Left kidney (tissue), 8 donors: Measurements from ENCODE around the gene OSBPL8. TPM values are rescaled to one million over a fixed set of nuclear protein-coding genes. Genes with fewer than 3 reads are reported as not detected.

Source experiments
- DNase-seq: peaks from one replicate; pipeline ENCODE4 v3.0.0-alpha.2; 2013
- long read RNA-seq, 8 donors: transcript quantifications; one replicate each; lab custom pipeline, GENCODE V29; 2026
- polyA plus RNA-seq: library from polyadenylated mRNA; unstranded; fragments of 120-200 nt; gene quantifications from one replicate; pipeline ENCODE4 v1.2.1, GENCODE V29; 2013; ENCODE audit not compliant: insufficient read length

Gene OSBPL8
- polyA plus RNA-seq = 79.9 TPM
- long read RNA-seq, donor 1, partial matches to known transcripts = 0 of 2 reads
- long read RNA-seq, donor 1, other reads (novel, unspliced or antisense) = 0 of 2 reads
- long read RNA-seq, donor 2, partial matches to known transcripts = 6 of 10 reads
- long read RNA-seq, donor 2, other reads (novel, unspliced or antisense) = 0 of 10 reads
- long read RNA-seq, donor 3, partial matches to known transcripts = 0 of 1 reads
- long read RNA-seq, donor 3, other reads (novel, unspliced or antisense) = 0 of 1 reads
- long read RNA-seq, donor 4, partial matches to known transcripts = 0 of 1 reads
- long read RNA-seq, donor 4, other reads (novel, unspliced or antisense) = 0 of 1 reads
- long read RNA-seq, donor 5, full-length matches to known transcripts = 2 of 2 reads
- long read RNA-seq, donor 5, partial matches to known transcripts = 0 of 2 reads
- long read RNA-seq, donor 5, other reads (novel, unspliced or antisense) = 0 of 2 reads
- long read RNA-seq, donor 6 = 0 reads
- long read RNA-seq, donor 7, partial matches to known transcripts = 0 of 2 reads
- long read RNA-seq, donor 7, other reads (novel, unspliced or antisense) = 0 of 2 reads
- long read RNA-seq, donor 8, partial matches to known transcripts = 0 of 1 reads
- long read RNA-seq, donor 8, other reads (novel, unspliced or antisense) = 0 of 1 reads

GRCh38 chr12:76559400-76560085 is at the start of gene OSBPL8:
TSS of gene OSBPL8 (minus strand) at chr12:76559771. CDS start at chr12:76487551, 72,220 bp downstream.
- DNase-seq = peak; percentile 95

GRCh38 chr12:76608070-76608469 is 48.5 kb upstream of the OSBPL8 start:
- no peak for DNase-seq

GRCh38 chr12:76595056-76595455 is 35.5 kb upstream of the OSBPL8 start:
- DNase-seq = no peak

GRCh38 chr12:76591476-76591875 is 31.9 kb upstream of the OSBPL8 start:
- DNase-seq = no peak

- no peak for DNase-seq
Observed at GRCh38 chr12:76590131-76590530, 30.6 kb upstream of the OSBPL8 start.

- DNase-seq = no peak
Observed at GRCh38 chr12:76588881-76589565, 29.5 kb upstream of the OSBPL8 start.

GRCh38 chr12:76587428-76588178 is 28.0 kb upstream of the OSBPL8 start:
- no peak for DNase-seq

GRCh38 chr12:76586764-76587395 is 27.3 kb upstream of the OSBPL8 start:
- DNase-seq = peak; percentile 36

GRCh38 chr12:76583301-76583700 is 23.7 kb upstream of the OSBPL8 start:
- DNase-seq = no peak

GRCh38 chr12:76573840-76574373 is 14.3 kb upstream of the OSBPL8 start:
- no peak for DNase-seq

GRCh38 chr12:76571256-76571655 is 11.7 kb upstream of the OSBPL8 start:
- no peak for DNase-seq

- DNase-seq = no peak
Observed at GRCh38 chr12:76569685-76570604, 10.4 kb upstream of the OSBPL8 start.

- DNase-seq = no peak
Observed at GRCh38 chr12:76568888-76569551, 9.4 kb upstream of the OSBPL8 start.

- DNase-seq = no peak
Observed at GRCh38 chr12:76568130-76568529, 8.6 kb upstream of the OSBPL8 start.

- no peak for DNase-seq
Observed at GRCh38 chr12:76563061-76563460, 3.5 kb upstream of the OSBPL8 start.

- DNase-seq = no peak
Observed at GRCh38 chr12:76562130-76562529, 2.6 kb upstream of the OSBPL8 start.

GRCh38 chr12:76560086-76560491 is 518 bp upstream of the OSBPL8 start:
- no peak for DNase-seq

GRCh38 chr12:76558684-76559399 is 729 bp downstream of the OSBPL8 start:
- peak; percentile 51 for DNase-seq
